ENCODE data around the gene GDA.

GDA gene

GRCh38 chr9:72255569-72255968 lies 106.3 kb downstream of the GDA start:
- H3K9me3 ChIP-seq (replicated peaks; ENCODE audit: insufficient read depth, low read length), result no peaks in the 10 kb centered on the region
- no peak for DNase-seq
- no peak overlapping the region for H3K4me3 ChIP-seq (ENCODE audit: low read length)
- TF ChIP-seq CTCF (IDR thresholded peaks at IDR 0.05; ENCODE audit: low read length) (no peak), EZH2 (optimal IDR thresholded peaks at IDR 0.05; ENCODE audit: low read depth, low read length) (no peak), EZH2phosphoT487 (IDR thresholded peaks at IDR 0.05; ENCODE audit: low read length) (no peak)
- no peak overlapping the region for H3K9ac ChIP-seq (ENCODE audit: low read length)
- no peak overlapping the region for H3K4me2 ChIP-seq (ENCODE audit: low read depth, low read length)
- no peak overlapping the region for H2AFZ ChIP-seq (ENCODE audit: low read length)
- no peaks in the 10 kb centered on the region for H3K79me2 ChIP-seq (ENCODE audit: low read length)
- no peaks in the 10 kb centered on the region for H3K27me3 ChIP-seq (replicated peaks; ENCODE audit: insufficient read depth, low read length)
- no peaks in the 10 kb centered on the region for H4K20me1 ChIP-seq (ENCODE audit: insufficient read depth, low read length)
- no peaks in the 10 kb centered on the region for H3K9me2 ChIP-seq (replicated peaks; ENCODE audit: insufficient read depth, low read length)
- no peak overlapping the region for H3K27ac ChIP-seq (ENCODE audit: low read length)
- no peaks in the 10 kb centered on the region for H3K36me3 ChIP-seq (replicated peaks; ENCODE audit: insufficient read depth, low read length)
- no peaks in the 10 kb centered on the region for H3F3A ChIP-seq (ENCODE audit: insufficient read depth, low read length)
- no peaks in the 10 kb centered on the region for H3K4me1 ChIP-seq (ENCODE audit: low read length)

- Histone ChIP-seq H4K20me1 (ENCODE audit: insufficient read depth, low read length) (no peaks in the 10 kb centered on the region), H2AFZ (ENCODE audit: low read length) (no peak overlapping the region), H3K27ac (ENCODE audit: low read length) (no peak overlapping the region), H3K36me3 (replicated peaks; ENCODE audit: insufficient read depth, low read length) (no peaks in the 10 kb centered on the region), H3K27me3 (replicated peaks; ENCODE audit: insufficient read depth, low read length) (no peaks in the 10 kb centered on the region), H3K4me3 (ENCODE audit: low read length) (no peak overlapping the region), H3K4me1 (ENCODE audit: low read length) (no peaks in the 10 kb centered on the region), H3K9me2 (replicated peaks; ENCODE audit: insufficient read depth, low read length) (no peaks in the 10 kb centered on the region), H3K79me2 (ENCODE audit: low read length) (no peaks in the 10 kb centered on the region), H3K9ac (ENCODE audit: low read length) (no peak overlapping the region), H3K9me3 (replicated peaks; ENCODE audit: insufficient read depth, low read length) (no peaks in the 10 kb centered on the region), H3K4me2 (ENCODE audit: low read depth, low read length) (no peak overlapping the region), H3F3A (ENCODE audit: insufficient read depth, low read length) (no peaks in the 10 kb centered on the region)
- no peak for DNase-seq
- TF ChIP-seq CTCF (IDR thresholded peaks at IDR 0.05; ENCODE audit: low read length) (no peak), EZH2phosphoT487 (IDR thresholded peaks at IDR 0.05; ENCODE audit: low read length) (no peak), EZH2 (optimal IDR thresholded peaks at IDR 0.05; ENCODE audit: low read depth, low read length) (no peak)
These were observed 107.7 kb downstream of the GDA start for GRCh38 chr9:72256931-72257330.

GRCh38 chr9:72257814-72258213 lies 108.6 kb downstream of the GDA start:
- Histone ChIP-seq H3K79me2 (ENCODE audit: low read length) (no peaks in the 10 kb centered on the region), H3K9me2 (replicated peaks; ENCODE audit: insufficient read depth, low read length) (no peaks in the 10 kb centered on the region), H3K27me3 (replicated peaks; ENCODE audit: insufficient read depth, low read length) (no peaks in the 10 kb centered on the region), H3K9me3 (replicated peaks; ENCODE audit: insufficient read depth, low read length) (no peaks in the 10 kb centered on the region), H3K36me3 (replicated peaks; ENCODE audit: insufficient read depth, low read length) (no peaks in the 10 kb centered on the region), H3K27ac (ENCODE audit: low read length) (no peak overlapping the region), H3K4me3 (ENCODE audit: low read length) (no peak overlapping the region), H4K20me1 (ENCODE audit: insufficient read depth, low read length) (no peaks in the 10 kb centered on the region), H2AFZ (ENCODE audit: low read length) (no peak overlapping the region), H3K4me2 (ENCODE audit: low read depth, low read length) (no peak overlapping the region), H3K4me1 (ENCODE audit: low read length) (no peaks in the 10 kb centered on the region), H3K9ac (ENCODE audit: low read length) (no peak overlapping the region), H3F3A (ENCODE audit: insufficient read depth, low read length) (no peaks in the 10 kb centered on the region)
- DNase-seq, result no peak
- TF ChIP-seq EZH2 (optimal IDR thresholded peaks at IDR 0.05; ENCODE audit: low read depth, low read length), result no peak
- TF ChIP-seq CTCF (IDR thresholded peaks at IDR 0.05; ENCODE audit: low read length), result no peak
- TF ChIP-seq EZH2phosphoT487 (IDR thresholded peaks at IDR 0.05; ENCODE audit: low read length), result no peak
